GM12864 (cell line): ENCODE results near the gene GALNT10.

Source experiments
- DNase-seq: peaks from one replicate; pipeline ENCODE4 v3.0.0-alpha.2; 2011; ENCODE audit warnings: low read depth
- H3K4me3 ChIP-seq: 2 replicates; pipeline ENCODE4 v1.5.1; 2011; ENCODE audit warnings: mild to moderate bottlenecking, low read depth, low read length, control low read depth
- CTCF ChIP-seq: IDR thresholded peaks from 2 replicates; pipeline ENCODE4 v1.5.1; 2011; ENCODE audit warnings: low read depth, mild to moderate bottlenecking, moderate library complexity, low read length, control low read depth, inconsistent platforms; ENCODE audit errors: missing control alignments

The GALNT10 gene

DNA sequence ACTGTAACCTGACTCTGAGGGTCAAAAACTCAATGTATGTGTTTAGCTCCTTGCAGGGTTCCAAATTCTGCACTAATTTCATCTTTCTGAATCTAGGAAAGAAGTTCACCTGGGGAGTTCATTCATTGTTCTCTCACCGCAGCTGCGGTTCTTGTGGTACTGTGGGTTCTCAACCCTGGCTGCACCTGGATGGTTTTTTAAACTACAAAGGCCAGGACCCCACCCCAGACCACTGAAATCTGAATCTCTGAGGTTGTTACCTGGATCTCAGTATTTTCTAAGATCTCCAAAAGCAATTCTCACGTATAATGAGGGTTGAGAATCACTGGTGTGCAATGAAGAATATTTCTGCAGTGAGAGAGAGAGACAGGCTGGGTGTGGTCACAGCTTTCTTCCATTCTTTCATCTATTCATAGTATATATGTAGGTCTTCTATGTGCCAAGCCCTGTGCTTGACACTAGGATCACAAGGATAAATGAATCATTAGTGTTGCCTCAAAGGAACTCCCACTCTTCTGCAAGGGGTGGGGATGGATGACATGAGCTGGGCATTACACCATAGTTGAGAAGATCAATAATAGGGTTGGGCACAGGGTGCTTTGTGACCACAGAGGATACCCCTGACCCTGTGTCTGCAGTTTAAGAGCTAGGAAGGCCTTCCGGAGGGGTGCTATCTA is 109.8 kb downstream of the GALNT10 start:
- no peak overlapping the region for H3K4me3 ChIP-seq
- no peak for DNase-seq
- no peak for TF ChIP-seq CTCF

DNA sequence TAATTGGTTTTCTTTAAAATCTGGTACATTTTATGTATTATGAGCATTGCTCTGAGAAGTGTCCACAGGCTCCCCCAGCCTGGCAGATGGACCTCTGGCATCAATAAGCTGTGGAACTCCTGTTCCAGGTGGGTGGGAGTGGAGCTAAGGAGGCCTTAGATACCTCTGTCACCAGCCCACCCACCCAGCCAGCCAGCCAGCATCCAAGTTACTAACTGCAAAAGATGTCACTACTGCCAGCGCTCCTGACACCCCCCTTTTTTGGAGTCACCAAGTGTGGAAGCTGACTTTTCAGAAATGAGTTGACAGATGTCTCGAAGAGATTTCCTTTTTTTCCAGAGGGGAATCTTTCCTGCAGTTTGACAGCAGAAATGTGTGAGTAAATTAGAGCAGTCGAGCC is 111.2 kb downstream of the GALNT10 start:
- DNase-seq = no peak
- no peak for TF ChIP-seq CTCF
- H3K4me3 ChIP-seq = no peak overlapping the region

GRCh38 chr5:154302161-154302560 is 111.6 kb downstream of the GALNT10 start:
- no peak overlapping the region for H3K4me3 ChIP-seq
- DNase-seq = no peak
- TF ChIP-seq CTCF = no peak

DNA sequence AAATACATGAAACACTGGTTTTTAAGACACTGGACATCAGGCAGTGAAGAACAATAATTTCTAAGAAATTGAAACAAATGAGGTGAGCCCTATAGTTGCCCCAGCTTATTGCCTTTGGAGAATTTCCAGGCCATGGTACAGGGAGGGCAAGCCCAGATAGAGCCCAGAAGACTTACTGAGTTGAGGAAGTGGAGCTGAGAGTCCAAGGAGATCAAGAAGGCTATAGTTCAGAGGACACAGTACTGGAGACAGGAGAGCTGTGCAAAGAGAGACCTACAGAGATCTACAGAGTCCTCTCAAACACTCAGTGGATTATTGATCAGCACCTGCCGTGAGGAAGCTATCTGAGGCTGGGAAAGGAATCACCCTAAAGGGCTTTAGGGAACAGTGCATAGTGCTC is 112.6 kb downstream of the GALNT10 start:
- DNase-seq = no peak
- no peak overlapping the region for H3K4me3 ChIP-seq
- no peak for TF ChIP-seq CTCF

GRCh38 chr5:154308443-154309370 is 118.2 kb downstream of the GALNT10 start:
- no peak for TF ChIP-seq CTCF
- H3K4me3 ChIP-seq = no peak overlapping the region
- DNase-seq = no peak

DNA sequence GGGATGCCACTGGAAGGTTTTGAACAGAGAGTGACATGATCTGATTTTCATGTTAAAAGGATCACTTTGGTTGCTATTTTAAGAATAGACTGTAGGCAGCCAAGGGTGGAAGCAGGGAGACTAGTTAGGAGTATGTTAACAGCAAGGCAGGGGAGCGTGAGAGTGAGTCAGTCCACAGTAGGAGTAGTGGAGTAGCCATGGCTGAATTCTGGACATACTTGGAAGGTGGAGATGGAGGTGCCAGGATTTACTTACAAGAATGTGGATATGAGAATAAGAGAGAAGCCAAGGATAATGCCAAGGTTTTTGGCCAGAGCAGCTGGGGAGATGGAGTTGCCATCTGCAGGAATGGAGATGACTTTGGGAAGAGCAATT is 118.8 kb downstream of the GALNT10 start:
- TF ChIP-seq CTCF = no peak
- no peak overlapping the region for H3K4me3 ChIP-seq
- DNase-seq = no peak
